Fibroblast of villous mesenchyme (primary cell): ENCODE data around the gene ATXN2. TPM values are rescaled to one million over a fixed set of nuclear protein-coding genes. Genes with fewer than 3 reads are reported as not detected.

Experiments
- DNase-seq: peaks from one replicate; pipeline ENCODE4 v3.0.0-alpha.2; 2010; ENCODE audit warnings: low read depth
- H3K4me3 ChIP-seq: 2 replicates; pipeline ENCODE4 v1.5.1; 2011; ENCODE audit warnings: low read depth, mild to moderate bottlenecking, low read length
- CTCF ChIP-seq: IDR thresholded peaks from 2 replicates; pipeline ENCODE4 v1.5.1; 2012; ENCODE audit warnings: low read depth, mild to moderate bottlenecking, low read length; ENCODE audit not compliant: insufficient read depth
- total RNA-seq: library from RNA; depleted of rRNA; stranded (reverse); fragments of >200 nt; gene quantifications from 2 replicates; pipeline ENCODE4 v1.2.3, GENCODE V29; 2012

Gene ATXN2
- total RNA-seq, 1 donor, result 71.7 TPM

GRCh38 chr12:111580119-111580425 lies 19.0 kb downstream of the ATXN2 start:
- TF ChIP-seq CTCF, result no peak

DNA sequence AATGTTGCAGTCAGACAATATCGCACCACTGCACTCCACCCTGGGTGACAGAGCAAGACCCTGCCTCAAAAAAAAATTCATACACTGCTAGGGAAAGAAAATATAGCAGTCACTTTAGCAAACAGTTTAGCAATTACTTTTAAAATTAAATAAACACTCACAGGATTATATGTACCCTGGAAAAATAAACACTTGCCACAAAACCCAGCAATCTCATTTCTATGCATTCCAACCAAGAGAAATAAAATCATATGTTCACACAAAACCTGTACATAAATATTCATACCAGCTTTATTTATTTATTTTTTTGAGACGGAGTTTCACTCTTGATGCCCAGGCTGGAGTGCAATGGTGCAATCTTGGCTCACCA lies 20.2 kb downstream of the ATXN2 start:
- DNase-seq, result peak; percentile 81
- H3K4me3 ChIP-seq, result no peak overlapping the region
- no peak for TF ChIP-seq CTCF

More at GRCh38 chr12:111580119-111580425, 19.0 kb downstream of the ATXN2 start:
- no peak for DNase-seq
- H3K4me3 ChIP-seq, result no peak overlapping the region

DNA sequence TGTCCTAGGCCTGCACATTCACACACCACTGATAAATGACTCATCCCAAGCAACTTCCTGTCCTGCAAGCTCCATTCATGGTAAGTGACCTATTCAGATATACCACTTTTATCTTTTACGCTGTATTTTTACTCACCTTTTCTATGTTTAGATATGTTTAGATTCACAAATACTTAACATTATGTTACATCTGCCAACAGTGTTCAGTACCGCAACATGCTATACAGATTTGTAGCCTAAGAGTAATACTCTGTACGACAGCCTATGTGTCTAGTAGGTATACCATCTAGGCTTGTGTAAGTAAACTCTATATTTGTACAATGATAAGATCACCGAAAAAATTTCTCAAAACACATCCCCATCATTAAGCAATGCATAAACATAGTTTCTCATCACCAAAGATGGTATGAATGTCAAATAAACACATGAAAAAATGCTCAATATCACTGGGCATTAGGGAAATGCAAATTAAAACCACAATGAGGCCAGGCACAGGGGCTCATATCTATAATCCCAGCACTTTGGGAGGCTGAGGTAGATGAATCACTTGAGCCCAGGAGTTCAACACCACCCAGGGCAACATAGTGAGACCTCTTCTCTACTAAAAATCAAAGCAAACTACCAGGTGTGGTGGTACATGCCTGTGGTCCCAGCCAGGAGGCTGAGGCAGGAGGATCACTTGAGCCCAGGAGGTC lies 20.7 kb downstream of the ATXN2 start:
- peak; percentile 90 for DNase-seq
- TF ChIP-seq CTCF, result no peak
- no peak overlapping the region for H3K4me3 ChIP-seq

DNA sequence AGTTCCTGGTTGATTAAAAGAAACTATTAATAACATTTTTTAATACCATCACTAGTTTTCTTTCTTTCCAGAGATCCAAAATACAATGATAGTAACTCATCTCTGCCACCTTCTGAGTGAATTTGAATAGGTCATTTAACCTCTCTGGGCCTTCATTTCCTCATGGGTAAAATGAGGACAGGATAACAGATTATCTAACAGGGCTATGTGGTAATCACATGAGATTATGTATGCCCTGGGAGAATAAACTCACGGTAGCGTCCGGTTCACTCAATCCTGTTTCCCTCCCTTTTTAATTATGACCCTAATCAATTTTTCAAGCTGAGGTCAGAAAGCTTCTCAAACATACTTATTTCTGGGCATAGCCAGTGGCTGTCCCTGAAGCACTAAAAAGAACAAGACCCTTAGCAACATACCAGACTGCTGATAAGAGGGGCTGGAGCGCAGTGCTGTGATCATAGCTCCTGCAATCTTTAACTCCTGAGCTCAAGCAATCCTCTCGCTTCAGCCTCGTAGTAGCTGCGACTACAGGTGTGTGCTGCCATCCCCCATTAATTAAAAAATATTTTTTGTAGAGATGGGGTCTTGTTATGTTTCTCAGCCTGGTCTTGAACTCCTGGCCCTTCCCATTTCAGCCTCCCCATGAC lies 24.2 kb downstream of the ATXN2 start:
- no peak for DNase-seq
- H3K4me3 ChIP-seq, result no peak overlapping the region
- no peak for TF ChIP-seq CTCF

DNA sequence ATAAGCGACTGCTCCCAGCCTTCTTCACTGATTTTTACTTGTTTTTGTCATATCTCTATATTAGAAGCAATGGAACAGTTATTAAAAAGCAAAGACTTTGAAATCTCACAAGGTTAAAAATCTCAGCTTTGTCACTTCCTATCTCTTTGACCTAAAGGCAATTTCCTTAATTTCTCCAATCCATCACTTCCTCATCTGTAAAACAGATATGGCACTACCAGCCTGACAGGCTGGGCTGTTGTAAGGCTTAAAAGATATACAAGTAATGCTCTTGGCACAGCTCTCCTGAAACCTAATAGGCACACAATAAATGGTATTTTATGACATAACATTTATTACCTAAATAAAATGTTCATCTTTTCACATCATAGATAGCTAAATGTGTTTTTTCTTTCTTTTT lies 25.6 kb downstream of the ATXN2 start:
- no peak for TF ChIP-seq CTCF
- no peak overlapping the region for H3K4me3 ChIP-seq
- no peak for DNase-seq

- TF ChIP-seq CTCF, result no peak
- peak overlapping the region; percentile 4 for H3K4me3 ChIP-seq
These were observed 28.8 kb downstream of the ATXN2 start for GRCh38 chr12:111570084-111570961.

More at GRCh38 chr12:111570084-111570961, 28.8 kb downstream of the ATXN2 start:
- DNase-seq, result peak; percentile 88
